COLO668 (cell line): ENCODE data around the gene MTHFD1L.
"Not testable (repeated sequence)": the region's sequence is repeated elsewhere in the genome, so short reads cannot be mapped to it uniquely, and the experiment has no call there.

Experiments used
- DNase-seq: peaks from one replicate; lab custom pipeline; 2025; ENCODE audit not compliant: unreplicated experiment; lab: John Stamatoyannopoulos, UW

Gene MTHFD1L

DNA sequence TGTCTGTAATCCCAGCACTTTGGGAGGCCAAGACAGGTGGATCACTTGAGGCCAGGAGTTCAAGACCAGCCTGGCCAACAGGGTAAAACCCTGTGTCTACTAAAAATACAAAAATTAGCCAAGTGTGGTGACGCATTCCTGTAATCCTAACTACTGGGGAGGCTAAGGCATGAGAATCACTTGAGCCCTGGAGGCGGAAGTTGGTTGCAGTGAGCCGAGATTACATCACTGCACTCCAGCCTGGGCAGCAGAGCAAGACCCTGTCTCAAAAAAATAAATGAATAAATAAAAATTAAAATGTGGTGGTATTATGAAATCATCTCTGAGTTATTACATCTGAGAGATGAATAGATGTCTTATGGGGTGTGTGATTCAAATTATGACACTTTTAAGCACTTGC is 247.4 kb downstream of the MTHFD1L start:
- DNase-seq = not testable (repeated sequence)

GRCh38 chr6:151113641-151114040 is 248.1 kb downstream of the MTHFD1L start:
- no peak for DNase-seq

DNA sequence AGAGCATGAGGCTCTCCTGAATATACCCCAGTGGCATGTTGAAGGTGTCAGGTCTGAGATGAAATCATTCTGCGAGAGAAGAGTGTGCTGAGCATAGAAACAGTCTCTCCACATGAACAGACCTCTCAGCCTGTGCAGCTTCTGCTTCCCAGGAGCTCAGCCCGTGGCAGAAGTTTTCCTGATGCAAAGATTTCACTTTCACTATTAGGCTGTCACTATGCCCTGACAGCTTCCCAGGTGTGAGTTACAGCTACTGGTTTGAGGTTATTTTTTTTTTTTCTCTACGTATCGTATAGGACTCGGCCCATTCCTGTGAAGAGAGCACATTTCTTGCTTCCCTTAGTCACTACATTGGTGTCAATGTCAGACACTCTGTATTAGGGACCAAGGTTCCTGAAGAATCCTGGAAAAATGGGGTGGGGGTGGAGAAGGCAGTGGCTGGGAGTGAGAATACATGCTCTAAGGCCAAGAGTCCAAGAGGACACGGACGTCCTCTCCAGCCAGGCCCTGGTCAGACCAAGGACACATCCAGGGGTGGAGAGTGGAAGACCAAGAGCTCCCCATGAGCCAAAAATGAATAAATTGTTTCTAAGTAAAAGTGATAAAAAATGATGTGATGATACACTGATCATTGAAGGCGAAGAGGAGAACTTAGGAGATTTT is 253.1 kb downstream of the MTHFD1L start:
- no peak for DNase-seq

- DNase-seq = no peak
Measured at GRCh38 chr6:151119823-151120524, 254.5 kb downstream of the MTHFD1L start.

DNA sequence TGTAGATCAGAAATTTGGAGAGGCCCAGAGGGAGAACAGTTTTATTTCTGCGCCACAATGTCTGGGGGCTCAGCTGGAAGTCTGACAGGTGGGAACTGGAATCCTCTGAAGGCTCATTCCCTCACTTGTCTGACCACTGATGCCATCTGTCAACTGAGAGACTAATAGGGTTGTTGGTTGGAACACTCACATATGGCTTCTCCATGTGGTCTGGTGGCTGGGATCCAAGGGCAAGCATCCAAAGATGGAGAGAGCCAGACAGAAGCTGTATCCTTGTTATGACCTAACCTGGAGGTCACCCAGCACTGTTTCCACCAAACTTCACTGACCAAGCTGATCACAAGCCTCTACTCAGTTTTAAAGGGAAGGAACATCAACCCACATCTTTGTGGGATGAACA is 256.4 kb downstream of the MTHFD1L start:
- no peak for DNase-seq

- not testable (repeated sequence) for DNase-seq
Measured at GRCh38 chr6:151123641-151124040, 258.1 kb downstream of the MTHFD1L start.

DNA sequence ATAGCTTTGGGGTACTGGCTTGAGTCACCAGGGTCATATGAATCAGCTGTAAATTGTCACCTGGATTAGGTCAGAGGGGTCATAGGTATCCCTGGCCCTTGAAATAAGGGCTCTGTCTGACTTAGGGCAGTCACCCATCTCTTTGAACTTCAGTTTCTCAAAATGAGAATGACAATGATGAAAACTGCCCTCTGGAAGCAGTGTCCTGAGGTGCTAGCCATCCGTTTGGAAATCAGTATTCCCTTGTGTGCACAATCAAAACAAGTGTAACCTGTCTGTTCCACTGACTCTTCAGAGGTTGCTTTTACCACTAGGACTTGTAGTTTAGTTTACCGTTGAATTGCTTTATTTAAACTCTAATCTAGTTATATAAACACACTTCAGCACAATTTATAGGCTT is 259.7 kb downstream of the MTHFD1L start:
- DNase-seq = not testable (repeated sequence)

- DNase-seq = not testable (repeated sequence)
Measured at GRCh38 chr6:151125651-151126416, 260.3 kb downstream of the MTHFD1L start.

- DNase-seq = not testable (repeated sequence)
Measured at GRCh38 chr6:151126417-151126724, 260.9 kb downstream of the MTHFD1L start.

DNA sequence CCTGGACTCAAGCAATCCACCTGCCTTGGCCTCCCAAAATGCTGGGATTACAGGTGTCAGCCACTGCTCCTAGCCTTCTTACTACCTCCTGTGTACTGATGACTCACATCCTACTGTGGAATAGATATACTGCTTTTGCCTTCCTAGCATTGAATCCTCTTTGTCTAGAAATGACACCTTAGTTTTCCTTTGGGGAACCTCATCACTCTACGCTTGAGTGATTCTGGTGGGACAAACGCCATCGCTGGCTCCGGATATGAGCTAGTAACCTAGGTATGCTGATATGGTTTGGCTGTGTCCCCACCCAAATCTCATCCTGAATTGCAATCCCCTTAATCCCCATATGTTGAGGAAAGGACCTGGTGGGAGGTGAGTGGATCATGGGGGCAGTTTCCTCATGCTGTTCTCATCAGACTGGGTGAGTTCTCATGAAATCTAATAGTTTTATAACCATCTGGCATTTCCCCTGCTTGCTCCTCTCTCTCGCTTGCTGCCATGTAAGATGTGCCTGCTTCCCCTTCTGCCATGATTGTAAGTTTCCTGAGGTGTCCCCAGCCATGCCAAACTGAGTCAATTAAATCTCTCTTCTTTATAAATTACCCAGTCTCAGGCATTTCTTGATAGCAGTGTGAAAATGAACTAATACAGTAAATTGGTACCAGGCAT is 261.8 kb downstream of the MTHFD1L start:
- DNase-seq = not testable (repeated sequence)

- no peak for DNase-seq
Measured at GRCh38 chr6:151128763-151129370, 263.4 kb downstream of the MTHFD1L start.

GRCh38 chr6:151130329-151130728 is 264.8 kb downstream of the MTHFD1L start:
- DNase-seq = no peak

- no peak for DNase-seq
Measured at GRCh38 chr6:151131324-151132007, 266.0 kb downstream of the MTHFD1L start.

- no peak for DNase-seq
Measured at GRCh38 chr6:151136141-151136755, 270.7 kb downstream of the MTHFD1L start.

DNA sequence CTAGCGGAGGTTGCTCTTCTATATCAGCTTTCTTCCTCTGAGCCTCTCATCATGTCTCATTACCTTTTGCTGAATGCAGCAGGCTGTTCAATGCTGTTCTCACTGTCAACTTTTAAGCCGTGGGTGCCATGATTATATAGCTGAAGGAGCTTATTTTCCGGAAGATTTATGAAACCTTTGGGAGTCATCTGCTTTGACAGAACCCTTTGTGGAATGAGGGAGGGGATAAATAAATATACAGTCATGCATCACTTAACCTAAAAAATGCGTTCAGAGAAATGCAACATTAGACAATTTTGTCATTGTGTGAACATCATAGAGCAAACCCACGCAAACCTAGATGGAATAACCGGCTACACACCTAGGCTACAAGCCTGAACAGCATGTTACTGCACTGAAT is 272.0 kb downstream of the MTHFD1L start:
- no peak for DNase-seq

- no peak for DNase-seq
Measured at GRCh38 chr6:151139524-151139923, 274.0 kb downstream of the MTHFD1L start.

GRCh38 chr6:151140767-151141166 is 275.3 kb downstream of the MTHFD1L start:
- no peak for DNase-seq

DNA sequence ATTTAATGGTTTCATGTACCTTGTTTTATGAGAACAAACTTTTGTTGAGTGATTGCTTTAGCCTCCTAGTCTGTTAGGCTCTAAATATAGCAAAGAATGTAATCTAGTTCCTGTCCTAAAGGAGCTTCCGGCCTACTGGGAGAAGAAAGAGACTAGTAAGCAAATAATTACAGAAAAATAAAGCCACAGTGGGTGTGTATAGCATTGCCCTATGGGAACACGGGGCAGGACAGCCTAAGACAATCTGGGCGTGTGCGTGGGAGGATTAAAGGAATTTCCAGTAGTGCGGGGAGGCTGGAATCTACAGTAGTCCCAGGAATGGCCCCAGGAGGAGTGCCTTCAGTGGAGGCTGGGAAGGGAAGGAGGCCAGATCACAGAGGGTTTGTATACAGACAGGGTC is 276.2 kb downstream of the MTHFD1L start:
- no peak for DNase-seq

DNA sequence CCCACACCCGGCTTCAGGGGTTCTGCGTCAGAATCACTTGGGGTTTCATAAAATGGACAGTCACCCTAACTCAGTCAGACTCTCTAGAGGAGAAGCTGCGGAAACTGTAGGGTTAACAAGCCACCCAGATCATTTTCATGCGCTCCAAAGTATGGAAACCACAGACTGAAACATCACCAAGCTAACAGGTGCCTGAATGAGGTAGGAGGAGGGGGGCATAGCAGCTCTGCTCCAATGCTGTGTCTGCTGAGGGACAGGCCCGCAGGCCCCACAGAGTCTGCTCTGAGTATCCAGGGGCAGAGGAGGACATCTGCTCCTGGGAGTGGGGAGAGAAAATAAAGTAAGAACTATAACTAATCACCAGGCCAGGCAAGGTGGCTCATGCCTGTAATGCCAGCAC is 277.2 kb downstream of the MTHFD1L start:
- no peak for DNase-seq

DNA sequence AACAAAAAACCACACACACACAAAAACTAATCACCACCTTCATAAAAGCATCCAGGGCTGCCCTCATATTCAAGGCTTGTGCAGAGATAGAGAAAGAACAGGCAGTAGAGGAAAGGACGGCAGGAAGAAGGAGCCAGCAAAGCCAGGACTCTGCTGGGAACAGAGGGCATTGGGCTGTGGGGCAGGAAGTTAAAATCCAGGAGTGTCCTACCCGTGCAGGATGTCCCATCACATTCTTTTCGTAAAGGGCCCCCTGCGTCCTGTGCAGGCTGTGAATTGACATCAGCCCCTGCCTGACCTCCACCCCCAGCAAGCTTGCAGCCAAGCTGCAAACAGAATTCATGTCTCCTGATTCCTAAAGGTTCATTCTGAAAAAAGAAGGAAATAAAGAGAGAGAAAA is 277.8 kb downstream of the MTHFD1L start:
- DNase-seq = no peak
